HepG2 (cell line): Measurements from ENCODE around the gene CLDN14. TPM values are rescaled to one million over a fixed set of nuclear protein-coding genes. Genes with fewer than 3 reads are reported as not detected.
A peak's percentile ranks its signal among the peaks of the same experiment; 100 is the strongest.

Experiments used
- AKAP8 ChIP-seq: sonication (generic); formaldehyde crosslinking; IDR thresholded peaks from 2 replicates; pipeline ENCODE4 v1.5.1; 2020; ENCODE audit warnings: mild to moderate bottlenecking, missing genetic modification reagents
- ARNT ChIP-seq: fragments of 450-650 bp; IDR thresholded peaks from 2 replicates; pipeline ENCODE4 v1.6.1; 2017
- CHD4 ChIP-seq: fragments of 200-600 bp; sonication (generic); IDR thresholded peaks from 2 replicates; pipeline ENCODE4 v1.7.0; 2017; ENCODE audit warnings: mild to moderate bottlenecking, low read length, borderline replicate concordance
- GATA4 ChIP-seq: sonication (generic); IDR thresholded peaks from 2 replicates; pipeline ENCODE4 v1.6.1; 2016; ENCODE audit warnings: antibody characterized with exemption, low read depth, borderline replicate concordance
- HNRNPK ChIP-seq: fragments of 200-400 bp; formaldehyde crosslinking; IDR thresholded peaks from 2 replicates; pipeline ENCODE4 v1.6.1; 2018; ENCODE audit warnings: low read length, low read depth, moderate library complexity, mild to moderate bottlenecking; ENCODE audit not compliant: poor library complexity, severe bottlenecking
- KLF12 ChIP-seq: sonication (generic); formaldehyde crosslinking; IDR thresholded peaks from 2 replicates; pipeline ENCODE4 v1.4.0; 2020; ENCODE audit warnings: missing genetic modification reagents, borderline replicate concordance
- MTA3 ChIP-seq: sonication (generic); formaldehyde crosslinking; IDR thresholded peaks from 2 replicates; pipeline ENCODE4 v1.4.0; 2020; ENCODE audit warnings: missing genetic modification reagents
- MTF1 ChIP-seq: sonication (generic); formaldehyde crosslinking; IDR thresholded peaks from 2 replicates; pipeline ENCODE4 v1.5.0; 2020; ENCODE audit warnings: missing genetic modification reagents
- MTF2 ChIP-seq: sonication (generic); formaldehyde crosslinking; IDR thresholded peaks from 2 replicates; pipeline ENCODE4 v1.5.0; 2020; ENCODE audit warnings: missing genetic modification reagents, borderline replicate concordance
- NFIC ChIP-seq: IDR thresholded peaks from 2 replicates; pipeline ENCODE4 v1.6.1; 2012; ENCODE audit warnings: mild to moderate bottlenecking, low read length, inconsistent platforms
- NONO ChIP-seq, 2 experiments: fragments of 450-650 bp in 1 of 2; sonication (generic) in 1 of 2; formaldehyde crosslinking in 1 of 2; IDR thresholded peaks in 1 of 2; conservative IDR thresholded peaks in 1 of 2; 2 replicates each; pipeline versions ENCODE4 v1.6.1 to v1.8.0; 2017 to 2022; ENCODE audit warnings: mild to moderate bottlenecking in 1 of 2, missing genetic modification reagents in 1 of 2, moderate library complexity in 1 of 2
- PHF8 ChIP-seq: sonication (generic); formaldehyde crosslinking; IDR thresholded peaks from 2 replicates; pipeline ENCODE4 v1.5.0; 2020; ENCODE audit warnings: missing genetic modification reagents
- RORA ChIP-seq: sonication (generic); formaldehyde crosslinking; IDR thresholded peaks from 2 replicates; pipeline ENCODE4 v1.5.0; 2020; ENCODE audit warnings: mild to moderate bottlenecking, missing genetic modification reagents, moderate library complexity
- SMARCC2 ChIP-seq: fragments of 450-650 bp; IDR thresholded peaks from 2 replicates; pipeline ENCODE4 v1.6.1; 2017; ENCODE audit warnings: antibody characterized with exemption, mild to moderate bottlenecking
- TP53 ChIP-seq: sonication (generic); formaldehyde crosslinking; conservative IDR thresholded peaks from 2 replicates; pipeline ENCODE4 v1.4.0; 2020; ENCODE audit warnings: missing genetic modification reagents
- TSC22D2 ChIP-seq: sonication (generic); formaldehyde crosslinking; IDR thresholded peaks from 2 replicates; pipeline ENCODE4 v1.5.1; 2020; ENCODE audit warnings: missing genetic modification reagents, mild to moderate bottlenecking, borderline replicate concordance
- ZFY ChIP-seq: sonication (generic); formaldehyde crosslinking; IDR thresholded peaks from 2 replicates; pipeline ENCODE4 v1.4.0; 2020; ENCODE audit warnings: missing genetic modification reagents
- ZNF30 ChIP-seq: sonication (generic); formaldehyde crosslinking; IDR thresholded peaks from 2 replicates; pipeline ENCODE4 v1.5.0; 2020; ENCODE audit warnings: mild to moderate bottlenecking, missing genetic modification reagents
- ZNF558 ChIP-seq: sonication (generic); formaldehyde crosslinking; IDR thresholded peaks from 2 replicates; pipeline ENCODE4 v1.9.0; 2022; ENCODE audit warnings: mild to moderate bottlenecking, missing genetic modification reagents, borderline replicate concordance
- ZNF563 ChIP-seq: sonication (generic); formaldehyde crosslinking; IDR thresholded peaks from 2 replicates; pipeline ENCODE4 v1.8.0; 2022; ENCODE audit warnings: mild to moderate bottlenecking, moderate library complexity, missing genetic modification reagents
- ZNF670 ChIP-seq: sonication (generic); formaldehyde crosslinking; IDR thresholded peaks from 2 replicates; pipeline ENCODE4 v1.8.0; 2022; ENCODE audit warnings: mild to moderate bottlenecking, missing genetic modification reagents, borderline replicate concordance
- ZNF879 ChIP-seq: sonication (generic); formaldehyde crosslinking; IDR thresholded peaks from 2 replicates; pipeline ENCODE4 v1.8.1; 2023; ENCODE audit warnings: missing genetic modification reagents
- ZSCAN22 ChIP-seq: sonication (generic); formaldehyde crosslinking; IDR thresholded peaks from 2 replicates; pipeline ENCODE4 v1.4.0; 2020; ENCODE audit warnings: mild to moderate bottlenecking, missing genetic modification reagents
- polyA plus RNA-seq, 8 experiments: library from polyadenylated mRNA; depleted of rRNA in 3 of 8; stranded (reverse) in 7 of 8; unstranded in 1 of 8; fragments of >200 nt; fragmentation: Illumina TruSeq in 4 of 8; extraction: Trizol in 4 of 8; gene quantifications; 2 replicates each; pipeline versions ENCODE4 v1.2.1 to v1.2.3, GENCODE V29; 2011 to 2016; ENCODE audit warnings: low read depth in 4 of 8, missing spikeins in 1 of 8, mixed read lengths in 1 of 8; ENCODE audit not compliant: insufficient read depth in 1 of 8
- total RNA-seq, 5 experiments: library from RNA; depleted of rRNA; stranded (reverse); fragments of >200 nt; fragmentation: Illumina TruSeq; extraction: Trizol; gene quantifications; 2 replicates each; pipeline ENCODE4 v1.2.3, GENCODE V29; 2016; ENCODE audit warnings: low read depth in 1 of 5
- TF ChIP-seq, protein P1 (sequence below): sonication (generic); formaldehyde crosslinking; IDR thresholded peaks from 2 replicates; pipeline ENCODE4 v1.5.0; 2020; ENCODE audit warnings: mild to moderate bottlenecking, missing genetic modification reagents
- TF ChIP-seq, protein P2 (sequence below): IDR thresholded peaks from 2 replicates; pipeline ENCODE4 v1.6.1; 2016; ENCODE audit warnings: missing biosample characterization, missing genetic modification reagents, low read depth
- TF ChIP-seq, protein P3 (sequence below): sonication (generic); formaldehyde crosslinking; IDR thresholded peaks from 2 replicates; pipeline ENCODE4 v1.4.0; 2020; ENCODE audit warnings: mild to moderate bottlenecking, low read depth, missing genetic modification reagents

CLDN14 gene
- total and polyA plus RNA-seq, 2 of the 13 experiments (the other 11 are each of a cell fraction or from before 2014, with no cell fraction given) = 1.1 to 1.4 TPM

DNA sequence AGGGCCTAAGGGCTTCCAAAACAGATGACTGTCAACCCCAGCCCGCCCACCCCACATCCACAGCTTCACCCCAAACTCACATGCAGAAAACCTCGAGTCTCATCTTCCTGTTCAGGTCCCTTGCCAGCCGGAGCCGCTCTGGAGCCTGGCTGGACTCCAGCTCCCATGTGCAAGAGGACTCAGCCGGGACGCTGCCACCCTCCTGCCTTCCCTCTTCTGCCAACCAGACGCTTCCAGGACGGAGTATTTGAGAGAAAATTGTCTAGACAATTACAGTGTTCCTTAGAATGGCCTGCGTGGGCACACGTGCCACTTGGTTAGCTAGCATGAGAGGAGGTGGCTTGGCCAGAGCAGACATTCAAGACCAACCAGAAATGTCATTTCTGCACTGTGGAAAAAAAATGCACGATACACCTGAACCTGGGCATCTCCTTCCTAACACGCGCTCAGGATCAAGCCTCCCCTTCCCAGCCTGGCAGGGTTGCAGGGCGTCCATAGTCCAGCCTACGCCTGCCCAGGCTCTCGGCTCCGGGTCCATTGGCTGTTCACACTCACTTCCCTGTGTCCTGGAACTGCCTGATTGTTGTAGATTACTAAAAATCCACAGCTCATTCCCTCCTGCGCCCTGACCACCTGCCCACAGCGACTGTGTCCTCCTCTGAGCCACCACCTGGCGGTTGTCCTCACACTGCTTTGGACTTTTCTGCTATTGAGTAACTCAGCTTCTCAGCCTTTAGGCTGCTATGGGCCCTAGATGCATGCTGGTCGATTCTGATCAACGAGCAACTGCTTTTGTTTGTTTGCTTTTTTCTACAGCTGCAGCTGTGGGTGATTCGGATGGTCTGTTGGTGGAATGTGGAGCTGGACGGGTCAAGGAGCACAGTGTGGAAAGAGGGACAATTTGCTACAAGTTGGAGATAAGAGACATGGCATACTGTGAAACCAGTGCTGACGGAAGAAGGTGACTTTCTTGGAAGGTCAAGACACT, at the start of gene CLDN14 (continued):
- TF ChIP-seq HNRNPK = no peak
- TF ChIP-seq MTA3 (CRISPR knock-in tag) = no peak
- no peak for TF ChIP-seq RORA (CRISPR knock-in tag)
- TF ChIP-seq NONO (IDR thresholded peaks at IDR 0.05) = no peak
- peak; percentile 79 for TF ChIP-seq NONO (CRISPR knock-in tag; conservative IDR thresholded peaks at IDR 0.05)
- TF ChIP-seq ZNF670 (CRISPR knock-in tag) = peak; percentile 98; the same call in 1 of the 2 replicates
- TF ChIP-seq, protein P1, sequence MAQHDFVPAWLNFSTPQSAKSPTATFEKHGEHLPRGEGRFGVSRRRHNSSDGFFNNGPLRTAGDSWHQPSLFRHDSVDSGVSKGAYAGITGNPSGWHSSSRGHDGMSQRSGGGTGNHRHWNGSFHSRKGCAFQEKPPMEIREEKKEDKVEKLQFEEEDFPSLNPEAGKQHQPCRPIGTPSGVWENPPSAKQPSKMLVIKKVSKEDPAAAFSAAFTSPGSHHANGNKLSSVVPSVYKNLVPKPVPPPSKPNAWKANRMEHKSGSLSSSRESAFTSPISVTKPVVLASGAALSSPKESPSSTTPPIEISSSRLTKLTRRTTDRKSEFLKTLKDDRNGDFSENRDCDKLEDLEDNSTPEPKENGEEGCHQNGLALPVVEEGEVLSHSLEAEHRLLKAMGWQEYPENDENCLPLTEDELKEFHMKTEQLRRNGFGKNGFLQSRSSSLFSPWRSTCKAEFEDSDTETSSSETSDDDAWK (CRISPR knock-in tag) = no peak
- no peak for TF ChIP-seq ZNF879 (CRISPR knock-in tag)
- 0 out of 2 replicates have a peak, but pooled peaks have one; percentile 70 for TF ChIP-seq AKAP8 (CRISPR knock-in tag)
- TF ChIP-seq KLF12 (CRISPR knock-in tag) = no peak
- TF ChIP-seq MTF1 = no peak
- peak; percentile 43; the same call in 1 of the 2 replicates for TF ChIP-seq GATA4
- peak; percentile 46; the same call in 1 of the 2 replicates for TF ChIP-seq ZSCAN22
- no peak for TF ChIP-seq SMARCC2
- TF ChIP-seq NFIC = 0 out of 2 replicates have a peak, but pooled peaks have one; percentile 53
- no peak for TF ChIP-seq MTF2 (CRISPR knock-in tag)
- TF ChIP-seq ZNF558 (CRISPR knock-in tag) = 0 out of 2 replicates have a peak, but pooled peaks have one; percentile 31
- no peak; the same call in 1 of the 2 replicates for TF ChIP-seq ARNT
- TF ChIP-seq TP53 = no peak
- TF ChIP-seq ZNF563 (CRISPR knock-in tag) = no peak
- TF ChIP-seq PHF8 (CRISPR knock-in tag) = peak; percentile 29
- no peak; the same call in none of the 2 replicates for TF ChIP-seq ZFY (CRISPR knock-in tag)
- TF ChIP-seq CHD4 = peak; percentile 62; the same call in 1 of the 2 replicates
- TF ChIP-seq, protein P2, sequence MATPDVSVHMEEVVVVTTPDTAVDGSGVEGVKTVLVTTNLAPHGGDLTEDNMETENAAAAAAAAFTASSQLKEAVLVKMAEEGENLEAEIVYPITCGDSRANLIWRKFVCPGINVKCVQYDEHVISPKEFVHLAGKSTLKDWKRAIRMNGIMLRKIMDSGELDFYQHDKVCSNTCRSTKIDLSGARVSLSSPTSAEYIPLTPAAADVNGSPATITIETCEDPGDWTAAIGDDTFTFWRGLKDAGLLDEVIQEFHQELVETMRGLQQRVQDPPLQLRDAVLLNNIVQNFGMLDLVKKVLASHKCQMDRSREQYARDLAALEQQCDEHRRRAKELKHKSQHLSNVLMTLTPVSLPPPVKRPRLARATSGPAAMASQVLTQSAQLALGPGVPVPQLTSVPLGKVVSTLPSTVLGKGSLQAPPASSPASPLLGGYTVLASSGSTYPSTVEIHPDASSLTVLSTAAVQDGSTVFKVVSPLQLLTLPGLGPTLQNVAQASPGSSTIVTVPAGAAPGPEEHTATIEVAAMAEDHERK (CRISPR knock-in tag) = no peak
- TF ChIP-seq, protein P3, sequence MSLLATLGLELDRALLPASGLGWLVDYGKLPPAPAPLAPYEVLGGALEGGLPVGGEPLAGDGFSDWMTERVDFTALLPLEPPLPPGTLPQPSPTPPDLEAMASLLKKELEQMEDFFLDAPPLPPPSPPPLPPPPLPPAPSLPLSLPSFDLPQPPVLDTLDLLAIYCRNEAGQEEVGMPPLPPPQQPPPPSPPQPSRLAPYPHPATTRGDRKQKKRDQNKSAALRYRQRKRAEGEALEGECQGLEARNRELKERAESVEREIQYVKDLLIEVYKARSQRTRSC = no peak
- 0 out of 2 replicates have a peak, but pooled peaks have one; percentile 32 for TF ChIP-seq TSC22D2
- no peak for TF ChIP-seq ZNF30 (CRISPR knock-in tag)
